MCF 10A (cell line): Measurements from ENCODE around the gene ZFTA. TPM values are rescaled to one million over a fixed set of nuclear protein-coding genes. Genes with fewer than 3 reads are reported as not detected.

Source experiments
- BruUV-seq: library from RNA; stranded (reverse); fragments of 400-500 nt; replicated peaks from 2 replicates; lab custom pipeline; 2021; lab: Mats Ljungman, UMichigan
- CTCF ChIA-PET: fragments of 300-600 bp; sonication (Branson Sonifier 250); formaldehyde crosslinking; extraction: SDS; loops from one replicate; lab custom pipeline; 2021; ENCODE audit warnings: antibody characterized with exemption, inconsistent platforms; lab: Yijun Ruan, JAX
- POLR2A ChIA-PET: fragments of 300-600, 350-650 bp; sonication (Branson Sonifier 250); formaldehyde crosslinking; extraction: SDS; loops from one replicate; lab custom pipeline; 2020; ENCODE audit warnings: antibody characterized with exemption, inconsistent platforms; lab: Yijun Ruan, JAX
- DNase-seq: peaks from one replicate; pipeline ENCODE4 v3.0.0-alpha.2; 2018; ENCODE audit not compliant: unreplicated experiment
- H3K27ac Mint-ChIP-seq: one replicate; pipeline ENCODE4 v1.8.0; 2022; ENCODE audit warnings: mild to moderate bottlenecking, low read depth, mixed read lengths; ENCODE audit not compliant: unreplicated experiment
- H3K27me3 Mint-ChIP-seq: one replicate; pipeline ENCODE4 v1.8.0; 2022; ENCODE audit warnings: mixed read lengths; ENCODE audit not compliant: insufficient read depth, unreplicated experiment
- H3K36me3 Mint-ChIP-seq: one replicate; pipeline ENCODE4 v1.8.0; 2022; ENCODE audit warnings: mild to moderate bottlenecking, moderate library complexity, mixed read lengths; ENCODE audit not compliant: insufficient read depth, unreplicated experiment
- H3K4me1 Mint-ChIP-seq: one replicate; pipeline ENCODE4 v1.8.0; 2022; ENCODE audit warnings: mixed read lengths; ENCODE audit not compliant: insufficient read depth, unreplicated experiment
- H3K4me3 Mint-ChIP-seq: one replicate; pipeline ENCODE4 v1.8.0; 2022; ENCODE audit warnings: mild to moderate bottlenecking, moderate library complexity, mixed read lengths; ENCODE audit not compliant: unreplicated experiment
- H3K9me3 Mint-ChIP-seq: one replicate; pipeline ENCODE4 v1.8.0; 2022; ENCODE audit warnings: mixed read lengths; ENCODE audit not compliant: unreplicated experiment
- CTCF ChIP-seq: fragments of 200-600 bp; IDR thresholded peaks from one replicate; pipeline ENCODE4 v1.8.0; 2022; ENCODE audit warnings: antibody characterized with exemption, mild to moderate bottlenecking; ENCODE audit not compliant: unreplicated experiment
- intact Hi-C: fragments of 100-400 bp; cut with micrococcal nuclease; formaldehyde crosslinking; loops from 2 replicates; pipeline ENCODE4 v1.14.1; 2022
- total RNA-seq: library from RNA; stranded (reverse); gene quantifications from 2 replicates; pipeline ENCODE4 v1.2.3, GENCODE V29; 2022

ZFTA gene
- total RNA-seq, 1 experiment from 2014 or later: 2.6 TPM

DNA sequence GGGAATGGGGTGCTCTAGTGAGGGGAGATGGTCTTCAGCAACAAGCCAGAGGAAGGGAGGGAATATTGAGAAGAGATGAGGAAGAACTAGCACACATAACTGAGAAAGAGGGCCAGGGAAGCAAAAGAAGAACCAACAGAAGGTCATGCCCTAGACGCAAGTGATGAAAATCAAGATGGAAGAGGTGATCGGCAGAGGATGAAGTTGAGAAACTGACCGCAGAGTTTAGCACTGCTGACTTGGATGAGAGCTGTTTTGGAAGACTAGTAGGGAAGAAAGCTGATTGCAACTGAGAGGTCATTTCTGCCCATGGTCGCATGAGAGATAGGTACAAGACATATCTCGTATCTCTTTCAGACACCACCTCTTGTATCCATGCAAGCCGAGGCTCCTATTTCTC is 47.6 kb upstream of the ZFTA start:
- Mint-ChIP-seq H3K4me3 (no peak overlapping the region), H3K27ac (no peak overlapping the region), H3K27me3 (no peaks in the 10 kb centered on the region), H3K9me3 (no peaks in the 10 kb centered on the region), H3K36me3 (peaks cover 52% of the 10 kb centered on the region), H3K4me1 (peaks cover 26% of the 10 kb centered on the region)
- TF ChIP-seq CTCF: no peak
- ChIA-PET POLR2A (no interaction called here), CTCF (interaction anchor here (0.5 to 3.6 kb wide), 6 partner anchors 12 to 538 kb away, joined by 3 to 22 read pairs (median 3); no protein-coding TSS in a partner anchor)
- intact Hi-C loops: no loop called here
- no TSS peak for BruUV-seq
- no peak for DNase-seq

DNA sequence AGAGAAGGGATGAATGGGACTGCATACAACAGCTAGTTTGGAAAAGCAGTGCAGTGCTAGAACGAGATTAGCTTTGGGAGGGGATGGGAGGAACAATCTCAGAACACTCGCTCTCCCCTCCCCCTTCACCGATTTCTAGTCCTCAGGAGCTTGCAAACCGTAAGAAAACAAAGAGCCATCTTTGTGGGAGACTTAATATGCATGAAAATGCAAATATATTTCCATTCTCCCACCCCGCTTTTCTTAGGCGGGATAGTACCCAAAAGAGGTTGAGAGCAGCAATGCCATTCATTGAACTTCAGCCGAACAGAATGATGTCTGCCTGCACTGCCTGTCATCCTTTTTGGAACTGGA is 45.8 kb upstream of the ZFTA start:
- H3K27me3 Mint-ChIP-seq: no peaks in the 10 kb centered on the region
- CTCF ChIA-PET: interaction anchor here (0.6 to 0.8 kb wide), 5 partner anchors 16 to 1108 kb away, joined by 3 to 4 read pairs (median 3); no protein-coding TSS in a partner anchor
- H3K4me3 Mint-ChIP-seq: peak overlapping the region; percentile 75
- no peak overlapping the region for H3K27ac Mint-ChIP-seq
- no peaks in the 10 kb centered on the region for H3K9me3 Mint-ChIP-seq
- intact Hi-C loops: loop anchor here (2.0 kb wide), 1 partner anchor 48 kb away; no protein-coding TSS in a partner anchor
- peaks cover 26% of the 10 kb centered on the region for H3K4me1 Mint-ChIP-seq
- BruUV-seq: TSS peak; percentile 55
- peaks cover 34% of the 10 kb centered on the region for H3K36me3 Mint-ChIP-seq
- DNase-seq: no peak
- TF ChIP-seq CTCF: no peak
- POLR2A ChIA-PET: interaction anchor here (0.6 to 1.5 kb wide), 6 partner anchors 11 to 124 kb away, joined by 3 to 16 read pairs (median 4); partner anchors contain the start of genes MARK2, NAA40 and ZFTA

DNA sequence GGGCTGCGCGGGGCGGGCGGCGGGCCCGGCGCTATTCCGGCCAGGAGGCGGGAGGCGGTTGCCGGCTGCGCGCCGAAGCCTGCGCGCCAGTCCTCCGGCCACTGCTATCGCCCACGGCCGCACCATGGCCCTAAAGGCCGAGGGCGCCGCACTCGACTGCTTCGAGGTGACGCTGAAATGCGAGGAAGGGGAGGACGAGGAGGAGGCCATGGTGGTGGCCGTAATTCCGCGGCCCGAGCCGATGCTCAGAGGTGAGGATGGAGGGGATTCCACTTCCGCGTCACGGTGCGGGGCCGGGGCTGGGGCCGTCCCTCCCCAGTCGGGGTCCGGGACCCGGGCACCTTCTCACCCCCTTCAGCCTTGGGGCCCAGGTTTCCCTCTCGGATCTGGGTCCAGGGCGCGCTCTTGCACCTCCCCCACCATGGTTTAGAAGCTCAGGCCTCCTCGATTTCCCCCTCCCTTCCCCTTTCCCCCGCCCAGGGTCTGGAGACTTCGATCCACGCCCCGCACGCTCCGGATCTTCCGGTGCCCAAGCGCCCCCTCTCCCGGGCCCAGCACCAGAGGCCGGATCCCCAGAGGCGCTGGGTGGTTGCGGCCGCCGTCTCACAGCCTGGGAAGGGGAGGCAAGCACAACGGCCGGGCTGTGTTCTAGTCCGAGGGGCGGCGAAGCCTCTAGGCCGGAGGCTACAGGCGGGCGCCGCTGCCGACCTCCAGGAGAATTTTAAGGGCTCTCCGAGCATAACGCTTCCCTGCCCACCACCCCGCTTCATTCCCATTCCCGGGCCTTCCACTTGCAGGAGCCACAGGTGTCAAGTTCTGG is 45.2 kb upstream of the ZFTA start:
- Mint-ChIP-seq H3K4me3 (peak overlapping the region; percentile 75), H3K27ac (no peak overlapping the region), H3K4me1 (peaks cover 26% of the 10 kb centered on the region), H3K9me3 (no peaks in the 10 kb centered on the region), H3K27me3 (no peaks in the 10 kb centered on the region), H3K36me3 (peaks cover 28% of the 10 kb centered on the region)
- POLR2A ChIA-PET: interaction anchor here (0.6 to 1.5 kb wide), 6 partner anchors 11 to 140 kb away, joined by 3 to 16 read pairs (median 4); partner anchors contain the start of genes MARK2, NAA40 and ZFTA
- no peak for TF ChIP-seq CTCF
- CTCF ChIA-PET: interaction anchor here (0.6 to 0.8 kb wide), 4 partner anchors 17 to 1107 kb away, joined by 3 to 4 read pairs (median 3); no protein-coding TSS in a partner anchor
- intact Hi-C loops: loop anchor here (2.0 kb wide), 1 partner anchor 47 kb away; no protein-coding TSS in a partner anchor
- DNase-seq: peak; percentile 40
- no TSS peak for BruUV-seq

GRCh38 chr11:63813035-63813562 is 44.5 kb upstream of the ZFTA start, which contains the start of gene SPINDOC:
TSS of gene SPINDOC (plus strand) at chr11:63813456. CDS start at chr11:63813687, 231 bp downstream.
- BruUV-seq: no TSS peak
- CTCF ChIA-PET: no interaction called here
- Mint-ChIP-seq H3K36me3 (peaks cover 21% of the 10 kb centered on the region), H3K4me3 (peak within 1 kb of the TSS; percentile 75), H3K9me3 (no peaks in the 10 kb centered on the region), H3K4me1 (peaks cover 26% of the 10 kb centered on the region), H3K27ac (no peak within 1 kb of the TSS), H3K27me3 (no peaks in the 10 kb centered on the region)
- no peak for TF ChIP-seq CTCF
- POLR2A ChIA-PET: interaction anchor here (0.7 to 1.6 kb wide), 6 partner anchors 9 to 45 kb away, joined by 3 to 16 read pairs (median 4); partner anchors contain the start of gene ZFTA
- intact Hi-C loops: no loop called here
- DNase-seq: peak; percentile 68
